B cell (primary cell): ENCODE measurements around the gene KDM1B. TPM values are rescaled to one million over a fixed set of nuclear protein-coding genes. Genes with fewer than 3 reads are reported as not detected.

Experiments used
- ATAC-seq: fragments of 200-7000 bp; cut with Tn5 transposase; one replicate; pipeline ENCODE4 v1.10.0; 2021; ENCODE audit warnings: low read depth, mild to moderate bottlenecking, moderate number of reproducible peaks, moderate library complexity
- CTCF ChIA-PET: fragments of 350-600 bp; sonication (Branson Sonifier 250); formaldehyde crosslinking; loops from one replicate; lab custom pipeline; 2021; ENCODE audit warnings: antibody characterized with exemption, inconsistent platforms; lab: Charles Lee
- POLR2A ChIA-PET: fragments of 350-600 bp; sonication (Branson Sonifier 250); formaldehyde crosslinking; loops from one replicate; lab custom pipeline; 2021; ENCODE audit warnings: antibody characterized with exemption; lab: Charles Lee
- DNase-seq: peaks from one replicate; pipeline ENCODE4 v3.0.0; 2013
- H2AFZ ChIP-seq: 2 replicates; pipeline ENCODE4 v1.6.1; 2012; ENCODE audit warnings: mild to moderate bottlenecking, low read depth, low read length; ENCODE audit not compliant: insufficient read depth, poor library complexity, severe bottlenecking
- H3K27ac ChIP-seq, 2 donors: 1 replicate in 1 of 2; 2 replicates in 1 of 2; pipeline ENCODE4 v1.5.1; 2012 to 2013; ENCODE audit warnings: low read length in 2 of 2, mild to moderate bottlenecking in 2 of 2, moderate library complexity in 1 of 2
- H3K27me3 ChIP-seq, 4 experiments: fragments of 200-600 bp in 1 of 4; sonication (generic) in 1 of 4; replicated peaks in 1 of 4; 1 replicate in 2 of 4; 2 replicates in 2 of 4; pipeline versions ENCODE4 v1.6.1 to v1.7.0; 2013 to 2016; ENCODE audit warnings: low read length in 3 of 4, mild to moderate bottlenecking in 2 of 4, mixed read lengths in 1 of 4, moderate library complexity in 1 of 4; ENCODE audit not compliant: insufficient read depth in 4 of 4, control insufficient read depth in 3 of 4; ENCODE audit errors: control extremely low read depth in 1 of 4
- H3K36me3 ChIP-seq, 2 experiments: replicated peaks in 1 of 2; 1 replicate in 1 of 2; 2 replicates in 1 of 2; pipeline versions ENCODE4 v1.6.1 to v1.7.1; 2013; ENCODE audit warnings: low read length in 1 of 2; ENCODE audit not compliant: insufficient read depth in 2 of 2, control insufficient read depth in 1 of 2; ENCODE audit errors: control extremely low read depth in 1 of 2, extremely low read depth in 1 of 2
- H3K4me1 ChIP-seq, 2 donors: fragments of 200-600 bp in 1 of 2; sonication (generic) in 1 of 2; 1 replicate in 1 of 2; 2 replicates in 1 of 2; pipeline versions ENCODE4 v1.5.1 to v1.6.1; 2013 to 2017; ENCODE audit warnings: low read length in 2 of 2; ENCODE audit not compliant: control insufficient read depth in 2 of 2, insufficient read depth in 2 of 2
- H3K4me2 ChIP-seq: replicated peaks from 2 replicates; pipeline ENCODE3; 2012; ENCODE audit warnings: mild to moderate bottlenecking, low read depth, low read length; ENCODE audit not compliant: poor library complexity, severe bottlenecking
- H3K4me3 ChIP-seq, 5 experiments: fragments of 200-600 bp in 1 of 5; sonication (generic) in 1 of 5; 1 replicate in 3 of 5; 2 replicates in 2 of 5; pipeline versions ENCODE4 v1.5.1 to v1.7.0; 2011 to 2016; ENCODE audit warnings: low read length in 4 of 5, mild to moderate bottlenecking in 4 of 5, low read depth in 2 of 5, control low read depth in 1 of 5, moderate library complexity in 1 of 5; ENCODE audit not compliant: insufficient read depth in 1 of 5; ENCODE audit errors: control extremely low read depth in 1 of 5, extremely low read depth in 1 of 5
- H3K79me2 ChIP-seq: fragments of 200-600 bp; sonication (generic); one replicate; pipeline ENCODE4 v1.6.0; 2016; ENCODE audit warnings: low read length; ENCODE audit not compliant: control insufficient read depth, insufficient read depth
- H3K9ac ChIP-seq: fragments of 200-600 bp; sonication (generic); 2 replicates; pipeline ENCODE4 v1.6.1; 2017; ENCODE audit warnings: mild to moderate bottlenecking, low read length, moderate library complexity
- H3K9me3 ChIP-seq, 3 donors: one replicate each; pipeline versions ENCODE4 v1.6.1 to v1.7.1; 2013; ENCODE audit warnings: low read length in 2 of 3; ENCODE audit not compliant: control insufficient read depth in 2 of 3, insufficient read depth in 1 of 3; ENCODE audit errors: control extremely low read depth in 1 of 3
- H4K20me1 ChIP-seq: 2 replicates; pipeline ENCODE4 v1.6.0; 2012; ENCODE audit warnings: mild to moderate bottlenecking, low read length; ENCODE audit not compliant: insufficient read depth, control insufficient read depth, poor library complexity, severe bottlenecking
- H3K27ac Mint-ChIP-seq: one replicate; pipeline ENCODE4 v1.8.0; 2021; ENCODE audit warnings: mixed read lengths
- H3K27me3 Mint-ChIP-seq: one replicate; pipeline ENCODE4 v1.8.0; 2021; ENCODE audit warnings: mixed read lengths
- H3K4me1 Mint-ChIP-seq: one replicate; pipeline ENCODE4 v1.8.0; 2021; ENCODE audit warnings: mixed read lengths
- H3K4me3 Mint-ChIP-seq: one replicate; pipeline ENCODE4 v1.8.0; 2021; ENCODE audit warnings: mixed read lengths
- H3K9me3 Mint-ChIP-seq: one replicate; pipeline ENCODE4 v1.8.0; 2022; ENCODE audit warnings: mixed read lengths; ENCODE audit not compliant: insufficient read depth
- EZH2 ChIP-seq: IDR thresholded peaks from 2 replicates; pipeline ENCODE4 v1.6.1; 2012; ENCODE audit warnings: borderline replicate concordance, low read depth, mild to moderate bottlenecking, moderate library complexity, low read length; ENCODE audit not compliant: insufficient read depth, poor library complexity, severe bottlenecking
- WGBS: methylation state at CpG from one replicate; pipeline ENCODE4 v1.1.5; 2013; ENCODE audit warnings: missing lambda C conversion rate; ENCODE audit not compliant: insufficient coverage; 5-methylcytosine and 5-hydroxymethylcytosine counted together
- intact Hi-C: fragments of 100-400 bp; cut with micrococcal nuclease; formaldehyde crosslinking; loops from one replicate; pipeline ENCODE4 v1.10.0; 2022
- polyA plus RNA-seq: library from polyadenylated mRNA; depleted of rRNA; stranded (reverse); fragments of >200 nt; gene quantifications from 2 replicates; pipeline ENCODE4 v1.2.3, GENCODE V29; 2012
- total RNA-seq, 2 donors: library from RNA; stranded (reverse); fragments of 120-200 nt in 1 of 2; gene quantifications; 1 replicate in 1 of 2; 2 replicates in 1 of 2; pipeline versions ENCODE4 v1.2.3 to v1.2.4, GENCODE V29; 2013 to 2022
- TF ChIP-seq, protein P1 (sequence below): fragments of 200-600 bp; IDR thresholded peaks from one replicate; pipeline ENCODE4 v1.8.0; 2022; ENCODE audit warnings: antibody characterized with exemption, mild to moderate bottlenecking

The KDM1B gene
- total and polyA plus RNA-seq, 2 donors (not counting 1 experiment from before 2014, with no cell fraction given) = 10.9 to 16.0 TPM

DNA sequence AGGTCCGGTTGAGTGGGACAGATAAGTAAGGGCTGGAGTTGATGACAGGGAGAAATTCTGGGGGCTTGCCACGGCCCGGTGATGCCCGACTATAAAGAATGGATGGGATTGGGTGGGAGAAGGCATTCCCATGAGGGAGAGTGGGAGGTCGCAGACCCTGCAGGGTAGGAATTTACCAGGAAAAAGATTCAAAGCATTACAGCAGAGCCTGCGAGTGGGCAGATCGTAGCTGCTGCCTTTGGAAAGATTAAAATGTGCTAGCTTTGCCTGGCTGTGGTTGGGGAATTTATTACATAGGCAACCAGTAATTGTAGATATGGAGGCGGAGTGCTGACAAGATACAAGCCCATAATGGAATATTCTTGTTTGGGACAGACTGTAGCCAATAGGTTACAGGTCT lies 49.5 kb downstream of the KDM1B start:
- ChIA-PET CTCF (no interaction called here), POLR2A (no interaction called here)
- TF ChIP-seq EZH2 = no peak
- TF ChIP-seq, protein P1, sequence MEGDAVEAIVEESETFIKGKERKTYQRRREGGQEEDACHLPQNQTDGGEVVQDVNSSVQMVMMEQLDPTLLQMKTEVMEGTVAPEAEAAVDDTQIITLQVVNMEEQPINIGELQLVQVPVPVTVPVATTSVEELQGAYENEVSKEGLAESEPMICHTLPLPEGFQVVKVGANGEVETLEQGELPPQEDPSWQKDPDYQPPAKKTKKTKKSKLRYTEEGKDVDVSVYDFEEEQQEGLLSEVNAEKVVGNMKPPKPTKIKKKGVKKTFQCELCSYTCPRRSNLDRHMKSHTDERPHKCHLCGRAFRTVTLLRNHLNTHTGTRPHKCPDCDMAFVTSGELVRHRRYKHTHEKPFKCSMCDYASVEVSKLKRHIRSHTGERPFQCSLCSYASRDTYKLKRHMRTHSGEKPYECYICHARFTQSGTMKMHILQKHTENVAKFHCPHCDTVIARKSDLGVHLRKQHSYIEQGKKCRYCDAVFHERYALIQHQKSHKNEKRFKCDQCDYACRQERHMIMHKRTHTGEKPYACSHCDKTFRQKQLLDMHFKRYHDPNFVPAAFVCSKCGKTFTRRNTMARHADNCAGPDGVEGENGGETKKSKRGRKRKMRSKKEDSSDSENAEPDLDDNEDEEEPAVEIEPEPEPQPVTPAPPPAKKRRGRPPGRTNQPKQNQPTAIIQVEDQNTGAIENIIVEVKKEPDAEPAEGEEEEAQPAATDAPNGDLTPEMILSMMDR = no peak
- Mint-ChIP-seq H3K27me3 (no peaks in the 10 kb centered on the region), H3K9me3 (no peaks in the 10 kb centered on the region), H3K4me1 (no peaks in the 10 kb centered on the region), H3K27ac (no peak overlapping the region), H3K4me3 (no peak overlapping the region)
- DNase-seq (no peak), ATAC-seq (no peak)
- H3K9ac ChIP-seq = no peak overlapping the region
- no peak overlapping the region for H3K4me3 ChIP-seq
- H3K27me3 ChIP-seq = no peaks in the 10 kb centered on the region
- H3K36me3 ChIP-seq = peaks cover 19 to 73% of the 10 kb centered on the region in 2 experiments
- no peaks in the 10 kb centered on the region for H3K9me3 ChIP-seq
- intact Hi-C loops = no loop called here
- no peaks in the 10 kb centered on the region for H4K20me1 ChIP-seq
- no peak overlapping the region for H3K4me2 ChIP-seq
- no peak overlapping the region for H2AFZ ChIP-seq
- no peaks in the 10 kb centered on the region for H3K79me2 ChIP-seq
- no peak overlapping the region for H3K27ac ChIP-seq
- no peaks in the 10 kb centered on the region for H3K4me1 ChIP-seq
- WGBS = 96% methylated on average over 8 of the region's 8 CpGs

GRCh38 chr6:18206591-18206990 lies 51.4 kb downstream of the KDM1B start:
- no peaks in the 10 kb centered on the region for H3K27me3 Mint-ChIP-seq
- Histone ChIP-seq H3K27ac (no peak overlapping the region), H3K4me1 (no peaks in the 10 kb centered on the region), H3K4me3 (no peak overlapping the region), H3K9me3 (no peaks in the 10 kb centered on the region), H3K79me2 (no peaks in the 10 kb centered on the region), H3K36me3 (peaks cover 7 to 56% of the 10 kb centered on the region in 2 experiments), H4K20me1 (no peaks in the 10 kb centered on the region), H2AFZ (no peak overlapping the region), H3K27me3 (no peaks in the 10 kb centered on the region), H3K9ac (no peak overlapping the region), H3K4me2 (no peak overlapping the region)
- no peak overlapping the region for H3K4me3 Mint-ChIP-seq
- POLR2A ChIA-PET = no interaction called here
- peaks cover 6% of the 10 kb centered on the region for H3K4me1 Mint-ChIP-seq
- 100% methylated on average over 2 of the region's 6 CpGs for WGBS
- no peak for DNase-seq
- H3K27ac Mint-ChIP-seq = no peak overlapping the region
- TF ChIP-seq EZH2 = no peak
- TF ChIP-seq, protein P1 = no peak
- CTCF ChIA-PET = no interaction called here
- intact Hi-C loops = no loop called here
- H3K9me3 Mint-ChIP-seq = no peaks in the 10 kb centered on the region
- ATAC-seq = no peak
